ENCODE results near the gene EPHB1. TPM values are rescaled to one million over a fixed set of nuclear protein-coding genes. Genes with fewer than 3 reads are reported as not detected.

Gene EPHB1
- total RNA-seq, 2 donors from 2014 or later = 1.9 to 3.2 TPM

DNA sequence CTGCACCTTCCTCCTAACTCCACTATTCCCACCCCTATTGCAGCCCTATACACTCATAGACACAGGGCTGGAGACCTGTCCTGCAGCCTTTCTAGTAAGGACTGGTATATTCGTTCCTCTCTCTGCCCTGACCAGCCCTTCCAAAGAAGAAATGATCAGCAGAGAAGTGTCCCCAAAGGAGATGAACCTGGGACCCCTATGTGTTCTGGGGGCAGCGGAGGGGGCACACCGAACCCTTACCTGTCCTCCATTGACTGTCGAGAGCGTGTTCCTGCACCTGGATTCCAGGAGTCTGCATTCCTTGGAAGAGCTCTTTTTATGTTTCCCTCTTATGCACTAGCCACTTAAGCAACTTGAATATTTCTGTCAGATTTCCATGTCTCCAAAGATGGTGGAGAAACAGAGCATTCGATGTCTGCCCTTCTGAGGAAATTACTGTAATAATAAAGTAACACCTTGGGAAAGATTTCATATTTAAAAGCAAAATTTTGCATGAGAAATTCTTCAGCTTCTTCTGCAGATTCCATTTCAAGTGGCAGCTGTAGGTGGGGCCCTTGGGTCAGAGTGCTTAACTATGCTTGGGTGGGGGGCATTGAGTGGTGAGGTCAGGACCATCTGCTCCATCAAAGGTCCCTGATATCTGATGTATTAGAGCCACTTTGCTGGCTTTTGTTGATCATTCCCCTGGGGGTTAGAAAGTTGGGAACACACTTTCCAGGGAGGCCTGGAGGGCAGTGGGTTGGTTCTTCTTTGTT is 6.3 kb downstream of the EPHB1 start:
- peaks cover 0 to 13% of the 10 kb centered on the region in 2 donors for H3K4me1 ChIP-seq
- TF ChIP-seq, protein P1, sequence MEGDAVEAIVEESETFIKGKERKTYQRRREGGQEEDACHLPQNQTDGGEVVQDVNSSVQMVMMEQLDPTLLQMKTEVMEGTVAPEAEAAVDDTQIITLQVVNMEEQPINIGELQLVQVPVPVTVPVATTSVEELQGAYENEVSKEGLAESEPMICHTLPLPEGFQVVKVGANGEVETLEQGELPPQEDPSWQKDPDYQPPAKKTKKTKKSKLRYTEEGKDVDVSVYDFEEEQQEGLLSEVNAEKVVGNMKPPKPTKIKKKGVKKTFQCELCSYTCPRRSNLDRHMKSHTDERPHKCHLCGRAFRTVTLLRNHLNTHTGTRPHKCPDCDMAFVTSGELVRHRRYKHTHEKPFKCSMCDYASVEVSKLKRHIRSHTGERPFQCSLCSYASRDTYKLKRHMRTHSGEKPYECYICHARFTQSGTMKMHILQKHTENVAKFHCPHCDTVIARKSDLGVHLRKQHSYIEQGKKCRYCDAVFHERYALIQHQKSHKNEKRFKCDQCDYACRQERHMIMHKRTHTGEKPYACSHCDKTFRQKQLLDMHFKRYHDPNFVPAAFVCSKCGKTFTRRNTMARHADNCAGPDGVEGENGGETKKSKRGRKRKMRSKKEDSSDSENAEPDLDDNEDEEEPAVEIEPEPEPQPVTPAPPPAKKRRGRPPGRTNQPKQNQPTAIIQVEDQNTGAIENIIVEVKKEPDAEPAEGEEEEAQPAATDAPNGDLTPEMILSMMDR (IDR thresholded peaks at IDR 0.05) = no peak
- peaks cover 0 to 10% of the 10 kb centered on the region in 2 donors for H3K27me3 ChIP-seq
- H3K27ac ChIP-seq = no peak overlapping the region
- no peak for DNase-seq (ENCODE audit: low spot score)
- no peaks in the 10 kb centered on the region for H3K9me3 ChIP-seq
- no peaks in the 10 kb centered on the region for H3K36me3 ChIP-seq
- no peak overlapping the region for H3K4me3 ChIP-seq

DNA sequence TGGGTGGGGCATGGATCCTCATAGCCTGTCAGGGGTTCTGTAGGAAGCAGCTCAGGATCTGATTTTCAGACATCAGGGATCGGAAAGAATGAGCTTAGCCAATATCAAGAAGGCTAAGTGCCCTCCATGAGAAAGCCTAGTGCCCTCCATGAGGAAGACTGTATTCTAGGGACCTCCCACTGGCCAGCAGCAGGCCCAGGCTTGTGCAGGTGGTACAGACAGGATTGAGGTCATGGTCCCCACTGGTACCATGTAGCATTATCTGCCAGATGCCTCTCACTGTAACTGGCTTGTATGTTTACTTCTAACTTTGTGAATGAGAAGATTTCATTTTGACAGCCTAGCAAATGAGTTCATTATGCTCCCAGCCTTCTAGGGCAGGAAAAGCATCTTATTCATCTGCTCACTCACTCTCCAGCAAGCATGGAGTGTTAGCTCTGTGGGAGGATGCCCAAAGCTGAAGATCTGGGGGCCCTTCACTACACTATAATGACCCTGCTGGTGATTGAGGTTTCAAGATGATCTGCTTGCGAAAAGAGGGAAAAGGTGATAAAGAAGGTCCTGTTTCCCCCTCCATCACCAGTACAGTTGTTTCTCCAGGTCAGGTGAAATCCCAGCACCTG is 7.5 kb downstream of the EPHB1 start:
- TF ChIP-seq, protein P1 (IDR thresholded peaks at IDR 0.05) = no peak

DNA sequence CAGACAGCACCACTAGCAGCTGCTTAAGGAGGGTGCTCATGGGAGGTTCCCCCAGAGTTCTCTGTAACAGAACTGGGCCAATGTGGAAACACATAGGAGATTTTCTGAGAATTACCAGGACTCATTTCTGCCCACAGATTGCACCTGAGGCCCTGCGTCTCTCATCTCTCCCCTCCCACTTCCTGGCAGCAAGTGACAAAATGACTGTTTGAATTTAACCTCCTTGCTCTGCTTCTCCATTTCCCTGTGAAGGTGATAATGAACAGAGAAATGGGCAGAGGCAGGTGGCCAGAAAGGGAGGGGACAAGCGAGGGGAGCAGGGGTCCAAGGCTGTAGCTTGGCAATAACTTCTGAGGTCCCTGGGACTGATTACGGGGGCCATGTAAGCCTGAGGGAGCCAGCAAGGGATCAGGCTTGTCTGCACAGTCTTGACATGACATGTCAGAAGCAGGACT is 8.0 kb downstream of the EPHB1 start:
- peaks cover 0 to 2% of the 10 kb centered on the region in 2 donors for H3K27me3 ChIP-seq
- TF ChIP-seq, protein P1 (IDR thresholded peaks at IDR 0.05) = no peak
- no peak for DNase-seq (ENCODE audit: low spot score)

More for the DNA sequence above, 7.5 kb downstream of the EPHB1 start:
- H3K27ac ChIP-seq = no peak overlapping the region
- H3K27me3 ChIP-seq = peaks cover 0 to 7% of the 10 kb centered on the region in 2 donors
- H3K4me3 ChIP-seq = no peak overlapping the region
- H3K36me3 ChIP-seq = no peaks in the 10 kb centered on the region
- H3K4me1 ChIP-seq = peaks cover 0 to 2% of the 10 kb centered on the region in 2 donors
- no peaks in the 10 kb centered on the region for H3K9me3 ChIP-seq
- DNase-seq (ENCODE audit: low spot score) = no peak

DNA sequence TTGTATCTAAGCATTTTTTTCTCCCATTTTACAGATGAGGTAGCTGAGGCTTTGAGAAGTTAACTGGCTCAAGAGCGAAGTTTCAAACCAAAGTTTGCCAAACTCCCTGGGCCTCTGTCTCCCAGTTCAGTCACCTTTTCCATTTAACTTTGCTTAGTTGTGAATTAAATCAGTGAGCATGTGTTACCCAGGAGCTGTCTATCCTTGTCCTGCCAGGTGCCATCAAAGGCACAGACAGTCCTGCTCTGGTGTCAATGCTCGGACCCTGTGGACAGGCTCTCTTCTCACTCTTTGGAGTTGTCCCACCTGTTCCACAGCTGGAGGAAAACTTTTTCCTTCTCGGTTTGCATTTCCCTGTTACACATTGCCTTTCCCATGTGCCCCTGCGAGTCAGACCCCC is 8.6 kb downstream of the EPHB1 start:
- H3K27ac ChIP-seq = no peak overlapping the region
- no peak overlapping the region for H3K4me3 ChIP-seq
- H3K4me1 ChIP-seq = no peaks in the 10 kb centered on the region
- no peak for DNase-seq (ENCODE audit: low spot score)
- no peaks in the 10 kb centered on the region for H3K9me3 ChIP-seq
- TF ChIP-seq, protein P1 (IDR thresholded peaks at IDR 0.05) = no peak
- H3K27me3 ChIP-seq = no peaks in the 10 kb centered on the region
- no peaks in the 10 kb centered on the region for H3K36me3 ChIP-seq

More for the DNA sequence above, 8.0 kb downstream of the EPHB1 start:
- Histone ChIP-seq H3K4me1 (no peaks in the 10 kb centered on the region), H3K4me3 (no peak overlapping the region), H3K36me3 (no peaks in the 10 kb centered on the region), H3K9me3 (no peaks in the 10 kb centered on the region), H3K27ac (no peak overlapping the region)

DNA sequence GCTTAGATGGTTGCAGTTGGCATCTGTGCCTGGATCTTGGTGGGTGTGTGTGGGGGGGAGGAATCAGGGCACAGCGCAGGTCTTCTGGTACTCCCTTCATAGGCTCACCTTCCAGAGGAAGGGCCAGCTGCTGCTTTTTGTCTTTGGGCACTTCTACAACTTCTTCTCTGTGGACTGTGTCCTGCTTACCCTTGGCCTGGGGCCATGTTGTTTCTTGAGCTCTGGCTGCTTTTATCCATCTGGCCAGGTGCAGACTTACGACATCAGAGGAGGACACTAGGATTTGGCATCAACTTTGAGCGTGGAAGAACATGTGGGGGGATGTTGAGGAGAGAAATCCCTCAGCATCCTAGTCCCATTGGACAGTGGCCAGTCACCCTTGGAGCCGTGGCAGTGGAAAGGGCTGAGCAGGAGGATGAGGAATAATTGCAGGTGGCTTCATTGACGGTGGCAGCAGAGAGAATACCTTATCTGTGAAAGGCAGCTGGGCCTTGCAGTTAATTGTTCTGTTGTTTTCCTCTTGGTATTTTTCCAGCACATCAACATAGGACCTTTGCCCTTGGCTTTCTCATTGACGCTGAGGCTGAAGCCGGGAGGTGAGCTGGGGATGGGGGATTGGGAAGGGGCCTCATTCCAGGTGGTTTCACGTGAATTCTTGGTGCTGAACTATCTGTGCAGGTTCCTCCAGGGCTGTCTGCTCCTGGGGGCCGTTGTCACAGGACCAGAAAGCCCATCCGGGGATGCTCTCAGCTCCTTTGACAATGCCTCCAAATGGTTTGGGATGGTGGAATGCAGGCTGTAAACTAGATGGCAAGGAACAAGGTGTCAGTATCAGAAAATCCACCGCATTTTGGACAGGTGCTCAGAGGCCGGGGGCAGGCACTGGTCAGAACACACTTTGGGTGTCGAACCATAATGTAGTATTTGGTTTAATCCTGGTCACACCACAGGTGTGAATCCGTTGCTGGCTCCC is 9.7 kb downstream of the EPHB1 start:
- no peak for DNase-seq (ENCODE audit: low spot score)
- H3K27ac ChIP-seq = no peak overlapping the region

More for the DNA sequence above, 9.7 kb downstream of the EPHB1 start:
- no peak overlapping the region for H3K4me3 ChIP-seq
- no peaks in the 10 kb centered on the region for H3K36me3 ChIP-seq
- TF ChIP-seq, protein P1 (IDR thresholded peaks at IDR 0.05) = no peak
- no peaks in the 10 kb centered on the region for H3K9me3 ChIP-seq
- H3K27me3 ChIP-seq = no peaks in the 10 kb centered on the region
- no peaks in the 10 kb centered on the region for H3K4me1 ChIP-seq

Data from right atrium auricular region (tissue), 2 donors.